Endothelial cell (in vitro differentiated cells): ENCODE measurements around the gene IGFBP5. TPM values are rescaled to one million over a fixed set of nuclear protein-coding genes. Genes with fewer than 3 reads are reported as not detected.

Experiments
- DNase-seq: peaks from one replicate; pipeline ENCODE4 v3.0.0; 2021; ENCODE audit warnings: low spot score
- H3K27ac Mint-ChIP-seq: one replicate; pipeline ENCODE4 v1.8.0; 2021; ENCODE audit warnings: mixed read lengths, inconsistent platforms; ENCODE audit not compliant: unreplicated experiment
- H3K27me3 Mint-ChIP-seq: one replicate; pipeline ENCODE4 v1.8.0; 2021; ENCODE audit warnings: mild to moderate bottlenecking, moderate library complexity, mixed read lengths, inconsistent platforms; ENCODE audit not compliant: unreplicated experiment
- H3K36me3 Mint-ChIP-seq: one replicate; pipeline ENCODE4 v1.8.0; 2021; ENCODE audit warnings: mild to moderate bottlenecking, low read depth, mixed read lengths, inconsistent platforms; ENCODE audit not compliant: unreplicated experiment
- H3K4me1 Mint-ChIP-seq: one replicate; pipeline ENCODE4 v1.8.0; 2021; ENCODE audit warnings: mild to moderate bottlenecking, mixed read lengths, inconsistent platforms; ENCODE audit not compliant: unreplicated experiment
- H3K4me3 Mint-ChIP-seq: one replicate; pipeline ENCODE4 v1.8.0; 2021; ENCODE audit warnings: mild to moderate bottlenecking, mixed read lengths, inconsistent platforms; ENCODE audit not compliant: unreplicated experiment
- H3K9me3 Mint-ChIP-seq: one replicate; pipeline ENCODE4 v1.8.0; 2021; ENCODE audit warnings: mixed read lengths, inconsistent platforms; ENCODE audit not compliant: unreplicated experiment
- long read RNA-seq: library from polyadenylated mRNA; unstranded; transcript quantifications from one replicate; pipeline ENCODE4 v2.0.0, GENCODE V29; 2020; ENCODE audit not compliant: unreplicated experiment
- total RNA-seq: library from RNA; stranded (reverse); fragmentation: NEBNext Ultra II Directional; extraction: Animal tissue kit (Norgen Biotek cat#: 25700); gene quantifications from one replicate; pipeline ENCODE4 v1.2.1, GENCODE V29; 2021; ENCODE audit not compliant: unreplicated experiment
- TF ChIP-seq, protein P1 (sequence below): fragments of 200-600 bp; sonication (generic); IDR thresholded peaks from one replicate; pipeline ENCODE4 v1.5.0; 2021; ENCODE audit warnings: antibody characterized with exemption; ENCODE audit not compliant: unreplicated experiment

IGFBP5 gene, protein sequence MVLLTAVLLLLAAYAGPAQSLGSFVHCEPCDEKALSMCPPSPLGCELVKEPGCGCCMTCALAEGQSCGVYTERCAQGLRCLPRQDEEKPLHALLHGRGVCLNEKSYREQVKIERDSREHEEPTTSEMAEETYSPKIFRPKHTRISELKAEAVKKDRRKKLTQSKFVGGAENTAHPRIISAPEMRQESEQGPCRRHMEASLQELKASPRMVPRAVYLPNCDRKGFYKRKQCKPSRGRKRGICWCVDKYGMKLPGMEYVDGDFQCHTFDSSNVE
- total RNA-seq, result 7.2 TPM
- long read RNA-seq, result 0 reads

DNA sequence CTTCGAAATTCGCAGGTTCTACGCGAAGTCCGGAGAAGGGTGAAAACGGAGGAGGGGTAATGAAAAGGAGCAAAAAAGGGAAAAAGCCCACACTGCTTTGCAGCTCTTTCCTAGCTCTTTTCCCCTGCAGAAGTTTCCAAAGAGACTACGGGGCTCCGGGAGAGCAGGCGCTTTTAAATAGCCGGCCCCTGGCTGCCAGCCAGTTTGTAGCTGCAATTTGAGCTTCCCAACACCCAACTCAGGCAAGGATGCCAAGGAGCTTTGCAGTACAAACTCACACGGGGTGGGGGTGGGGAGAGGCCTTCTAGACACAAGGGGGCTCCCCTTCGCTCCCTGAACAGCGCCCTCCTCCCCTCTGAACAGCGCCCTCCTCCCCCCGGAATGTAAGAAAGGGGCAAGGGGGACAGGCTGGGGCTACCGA lies at the start of gene IGFBP5:
TSS of gene IGFBP5 (minus strand) at position 149 of the 421 bp plus-strand sequence. CDS start 774 bp downstream, outside the sequence.
- TF ChIP-seq, protein P1, sequence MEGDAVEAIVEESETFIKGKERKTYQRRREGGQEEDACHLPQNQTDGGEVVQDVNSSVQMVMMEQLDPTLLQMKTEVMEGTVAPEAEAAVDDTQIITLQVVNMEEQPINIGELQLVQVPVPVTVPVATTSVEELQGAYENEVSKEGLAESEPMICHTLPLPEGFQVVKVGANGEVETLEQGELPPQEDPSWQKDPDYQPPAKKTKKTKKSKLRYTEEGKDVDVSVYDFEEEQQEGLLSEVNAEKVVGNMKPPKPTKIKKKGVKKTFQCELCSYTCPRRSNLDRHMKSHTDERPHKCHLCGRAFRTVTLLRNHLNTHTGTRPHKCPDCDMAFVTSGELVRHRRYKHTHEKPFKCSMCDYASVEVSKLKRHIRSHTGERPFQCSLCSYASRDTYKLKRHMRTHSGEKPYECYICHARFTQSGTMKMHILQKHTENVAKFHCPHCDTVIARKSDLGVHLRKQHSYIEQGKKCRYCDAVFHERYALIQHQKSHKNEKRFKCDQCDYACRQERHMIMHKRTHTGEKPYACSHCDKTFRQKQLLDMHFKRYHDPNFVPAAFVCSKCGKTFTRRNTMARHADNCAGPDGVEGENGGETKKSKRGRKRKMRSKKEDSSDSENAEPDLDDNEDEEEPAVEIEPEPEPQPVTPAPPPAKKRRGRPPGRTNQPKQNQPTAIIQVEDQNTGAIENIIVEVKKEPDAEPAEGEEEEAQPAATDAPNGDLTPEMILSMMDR, result no peak
- H3K9me3 Mint-ChIP-seq, result no peaks in the 10 kb centered on the region
- H3K4me3 Mint-ChIP-seq, result peak within 1 kb of the TSS; percentile 52
- no peak within 1 kb of the TSS for H3K27ac Mint-ChIP-seq
- H3K4me1 Mint-ChIP-seq, result peaks cover 24% of the 10 kb centered on the region
- peaks cover 24% of the 10 kb centered on the region for H3K27me3 Mint-ChIP-seq
- H3K36me3 Mint-ChIP-seq, result no peaks in the 10 kb centered on the region
- no peak for DNase-seq

DNA sequence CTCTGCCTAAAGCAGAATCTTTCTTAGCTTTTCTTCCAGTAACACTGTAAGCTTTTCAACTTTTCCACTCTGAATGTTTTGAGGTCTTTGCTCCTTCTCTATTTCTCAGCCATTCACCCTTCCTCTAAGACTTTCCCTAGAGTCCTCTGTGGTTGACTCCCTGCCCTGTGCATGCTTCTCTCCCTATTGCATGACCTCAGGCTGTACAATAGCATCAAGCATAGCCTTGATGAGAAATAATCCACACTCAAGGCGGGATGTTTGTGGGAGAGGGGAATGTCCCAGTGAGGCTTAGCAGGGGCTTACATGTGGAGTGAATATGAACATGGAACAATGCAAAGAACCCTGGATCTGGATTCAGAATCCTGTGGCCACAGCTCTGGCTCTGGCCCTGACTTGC lies 48.4 kb upstream of the IGFBP5 start:
- no peak overlapping the region for H3K27ac Mint-ChIP-seq
- H3K9me3 Mint-ChIP-seq, result no peaks in the 10 kb centered on the region
- TF ChIP-seq, protein P1, result no peak
- DNase-seq, result no peak
- H3K36me3 Mint-ChIP-seq, result no peaks in the 10 kb centered on the region
- peaks cover 2% of the 10 kb centered on the region for H3K27me3 Mint-ChIP-seq
- H3K4me3 Mint-ChIP-seq, result no peak overlapping the region
- peaks cover 9% of the 10 kb centered on the region for H3K4me1 Mint-ChIP-seq

DNA sequence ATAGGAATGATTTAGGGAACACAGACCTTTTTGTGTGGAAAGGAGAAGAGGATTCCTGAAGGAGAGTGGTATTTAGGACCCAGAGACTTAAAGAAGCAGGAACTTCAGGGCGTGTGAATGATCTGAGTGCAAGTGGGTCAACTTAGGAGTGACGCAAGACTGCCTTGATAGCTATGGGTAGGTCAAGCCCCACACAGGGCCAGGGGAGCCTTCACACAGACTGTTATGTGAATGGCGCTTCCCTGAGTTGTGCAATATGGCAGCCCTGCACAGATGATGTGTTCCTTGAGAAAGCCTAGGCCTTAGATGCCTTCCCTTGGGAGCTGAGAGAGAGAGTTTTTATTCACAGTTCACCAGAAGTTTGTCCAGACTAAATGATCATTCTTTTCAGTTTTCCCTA lies 47.1 kb upstream of the IGFBP5 start:
- no peak for DNase-seq
- Mint-ChIP-seq H3K9me3 (no peaks in the 10 kb centered on the region), H3K36me3 (no peaks in the 10 kb centered on the region), H3K27ac (no peak overlapping the region), H3K4me1 (peaks cover 9% of the 10 kb centered on the region), H3K4me3 (no peak overlapping the region), H3K27me3 (peaks cover 2% of the 10 kb centered on the region)
- TF ChIP-seq, protein P1, result no peak

DNA sequence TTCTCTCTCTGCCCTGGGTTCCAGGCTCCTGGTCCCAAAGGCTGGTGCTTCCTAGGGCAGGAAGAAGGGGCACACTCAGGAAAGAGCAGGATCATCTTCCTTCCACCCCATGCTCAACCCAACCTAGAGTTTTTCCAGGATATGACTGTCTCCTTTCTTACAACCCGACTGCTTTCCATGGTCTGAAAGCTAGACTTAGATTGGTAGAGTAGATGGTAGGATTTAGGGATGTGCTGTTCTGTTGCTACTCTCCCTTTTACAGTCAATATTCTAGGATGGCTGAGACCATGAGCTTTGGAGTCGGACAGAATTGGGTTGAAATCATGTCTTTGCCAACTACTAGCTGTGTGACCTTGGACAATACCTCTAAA lies 45.9 kb upstream of the IGFBP5 start:
- TF ChIP-seq, protein P1, result no peak
- Mint-ChIP-seq H3K4me1 (peaks cover 9% of the 10 kb centered on the region), H3K9me3 (no peaks in the 10 kb centered on the region), H3K27ac (no peak overlapping the region), H3K4me3 (no peak overlapping the region), H3K27me3 (peaks cover 2% of the 10 kb centered on the region), H3K36me3 (no peaks in the 10 kb centered on the region)
- no peak for DNase-seq

DNA sequence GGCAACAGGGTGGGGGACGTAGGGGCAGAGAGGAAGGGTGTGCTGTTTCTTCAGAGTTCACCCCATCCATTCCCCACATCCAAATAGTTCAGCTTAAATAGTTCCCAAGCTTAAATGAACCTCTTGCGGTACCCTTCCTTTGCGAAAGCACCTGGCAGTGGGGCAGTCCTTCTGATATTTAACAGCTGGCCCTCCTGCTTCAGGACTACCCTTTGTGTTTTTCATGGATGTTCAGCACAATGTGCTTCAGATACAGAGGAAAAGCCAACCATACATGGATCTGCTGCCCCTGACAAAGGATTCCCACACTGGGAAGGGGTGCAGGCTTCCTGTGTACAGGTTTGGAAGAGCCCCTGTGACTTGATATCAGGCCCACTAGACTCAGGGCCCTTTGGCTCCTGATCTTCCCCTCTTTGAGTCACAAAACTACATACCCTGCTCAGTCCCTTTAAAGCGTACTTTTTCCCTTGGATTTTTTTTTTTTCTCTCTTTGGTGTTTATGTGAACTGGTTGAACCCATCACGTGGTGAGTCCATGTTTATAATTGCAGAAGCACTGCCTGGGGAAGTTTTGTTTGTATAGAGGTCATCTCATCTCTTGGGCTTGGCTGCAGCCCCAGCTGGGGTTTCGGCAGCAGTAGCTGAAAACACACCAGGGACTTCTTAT lies 45.3 kb upstream of the IGFBP5 start:
- H3K27me3 Mint-ChIP-seq, result peaks cover 2% of the 10 kb centered on the region
- peaks cover 9% of the 10 kb centered on the region for H3K4me1 Mint-ChIP-seq
- TF ChIP-seq, protein P1, result no peak
- no peak for DNase-seq
- H3K27ac Mint-ChIP-seq, result no peak overlapping the region
- no peak overlapping the region for H3K4me3 Mint-ChIP-seq
- no peaks in the 10 kb centered on the region for H3K36me3 Mint-ChIP-seq
- H3K9me3 Mint-ChIP-seq, result no peaks in the 10 kb centered on the region
